ENCODE results near the gene LCA5L.

DNA sequence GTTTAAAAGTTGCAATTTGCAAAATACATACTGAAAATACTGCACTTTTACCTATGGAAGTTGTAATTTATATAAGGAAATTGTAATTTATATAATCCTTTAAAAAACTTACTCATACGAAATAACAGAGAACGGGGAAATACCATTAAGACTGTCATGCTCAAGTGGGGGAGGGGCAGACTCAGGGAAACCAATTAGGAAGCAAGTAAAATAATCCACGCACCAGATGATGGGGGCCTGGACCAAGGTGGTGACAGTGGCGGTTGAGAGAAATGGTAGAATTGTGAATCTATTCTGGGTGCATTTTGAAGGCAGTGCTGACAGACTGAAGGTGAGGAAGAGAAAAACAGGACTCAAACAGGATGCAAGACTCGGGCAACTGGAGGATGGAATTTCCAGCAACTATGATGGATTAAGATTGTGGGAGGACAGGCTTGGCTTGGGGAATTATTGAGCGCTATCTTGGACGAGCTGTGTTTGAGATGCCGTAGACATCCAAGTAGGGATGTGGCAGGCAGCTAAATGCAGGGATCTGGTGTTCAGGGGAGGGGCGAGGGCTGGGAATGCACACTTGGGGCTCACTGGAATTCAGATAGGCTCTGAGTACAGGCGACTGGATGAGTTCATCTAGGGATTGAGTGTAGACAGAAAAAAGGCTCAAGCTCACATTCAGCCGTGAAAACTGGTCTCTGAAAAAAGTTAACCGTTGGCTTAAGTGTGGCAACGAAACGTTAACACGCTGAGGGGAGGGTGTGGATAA, 977 bp downstream of the LCA5L start:
- no peak for TF ChIP-seq POLR2A (IDR thresholded peaks at IDR 0.05)
- TF ChIP-seq, protein P1, sequence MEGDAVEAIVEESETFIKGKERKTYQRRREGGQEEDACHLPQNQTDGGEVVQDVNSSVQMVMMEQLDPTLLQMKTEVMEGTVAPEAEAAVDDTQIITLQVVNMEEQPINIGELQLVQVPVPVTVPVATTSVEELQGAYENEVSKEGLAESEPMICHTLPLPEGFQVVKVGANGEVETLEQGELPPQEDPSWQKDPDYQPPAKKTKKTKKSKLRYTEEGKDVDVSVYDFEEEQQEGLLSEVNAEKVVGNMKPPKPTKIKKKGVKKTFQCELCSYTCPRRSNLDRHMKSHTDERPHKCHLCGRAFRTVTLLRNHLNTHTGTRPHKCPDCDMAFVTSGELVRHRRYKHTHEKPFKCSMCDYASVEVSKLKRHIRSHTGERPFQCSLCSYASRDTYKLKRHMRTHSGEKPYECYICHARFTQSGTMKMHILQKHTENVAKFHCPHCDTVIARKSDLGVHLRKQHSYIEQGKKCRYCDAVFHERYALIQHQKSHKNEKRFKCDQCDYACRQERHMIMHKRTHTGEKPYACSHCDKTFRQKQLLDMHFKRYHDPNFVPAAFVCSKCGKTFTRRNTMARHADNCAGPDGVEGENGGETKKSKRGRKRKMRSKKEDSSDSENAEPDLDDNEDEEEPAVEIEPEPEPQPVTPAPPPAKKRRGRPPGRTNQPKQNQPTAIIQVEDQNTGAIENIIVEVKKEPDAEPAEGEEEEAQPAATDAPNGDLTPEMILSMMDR (IDR thresholded peaks at IDR 0.05): no peak
- TF ChIP-seq POLR2AphosphoS5 (IDR thresholded peaks at IDR 0.05): no peak
